HG03469 (cell line): ENCODE measurements around the gene RAB10.
"Not testable (repeated sequence)": the region's sequence is repeated elsewhere in the genome, so short reads cannot be mapped to it uniquely, and the experiment has no call there.

Source experiments
- ATAC-seq: cut with Tn5 transposase; IDR thresholded peaks from one replicate; pipeline ENCODE4 v1.9.1; 2021; ENCODE audit warnings: mild to moderate bottlenecking, moderate library complexity, moderate number of reproducible peaks; ENCODE audit not compliant: unreplicated experiment

Gene RAB10

DNA sequence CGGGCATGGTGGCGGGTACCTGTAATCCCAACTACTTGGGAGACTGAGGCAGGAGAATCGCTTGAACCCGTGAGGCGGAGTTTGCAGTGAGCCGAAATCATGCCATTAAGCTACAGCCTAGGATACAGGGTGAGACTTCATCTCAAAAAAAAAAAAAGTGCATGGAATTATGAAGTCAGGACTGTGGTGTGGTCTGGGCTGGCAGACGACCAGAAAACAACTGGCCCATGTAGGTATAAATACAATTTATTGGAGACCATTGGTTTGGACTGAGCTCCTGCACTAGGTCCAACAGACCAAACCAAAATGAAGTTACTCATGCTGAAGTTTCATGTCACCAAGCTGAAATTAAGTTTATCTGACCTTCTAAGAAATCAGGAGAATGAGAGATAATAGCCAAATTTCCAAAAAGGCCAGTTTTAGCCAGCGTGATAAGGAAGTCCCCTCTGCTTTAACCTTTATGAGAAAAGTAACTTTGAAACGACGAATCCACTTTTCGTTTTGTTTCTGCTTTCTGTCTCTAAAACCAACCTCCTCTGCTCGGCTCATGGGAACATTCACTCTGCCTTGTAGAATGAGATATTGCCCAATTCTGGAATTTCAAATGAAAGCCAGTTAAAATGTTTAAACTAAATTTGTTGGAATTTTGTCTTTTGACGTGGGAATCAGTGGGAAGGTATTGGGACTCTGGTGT, 17.7 kb upstream of the RAB10 start:
- no peak for ATAC-seq

GRCh38 chr2:26016706-26017045, 17.2 kb upstream of the RAB10 start:
- not testable (repeated sequence) for ATAC-seq

DNA sequence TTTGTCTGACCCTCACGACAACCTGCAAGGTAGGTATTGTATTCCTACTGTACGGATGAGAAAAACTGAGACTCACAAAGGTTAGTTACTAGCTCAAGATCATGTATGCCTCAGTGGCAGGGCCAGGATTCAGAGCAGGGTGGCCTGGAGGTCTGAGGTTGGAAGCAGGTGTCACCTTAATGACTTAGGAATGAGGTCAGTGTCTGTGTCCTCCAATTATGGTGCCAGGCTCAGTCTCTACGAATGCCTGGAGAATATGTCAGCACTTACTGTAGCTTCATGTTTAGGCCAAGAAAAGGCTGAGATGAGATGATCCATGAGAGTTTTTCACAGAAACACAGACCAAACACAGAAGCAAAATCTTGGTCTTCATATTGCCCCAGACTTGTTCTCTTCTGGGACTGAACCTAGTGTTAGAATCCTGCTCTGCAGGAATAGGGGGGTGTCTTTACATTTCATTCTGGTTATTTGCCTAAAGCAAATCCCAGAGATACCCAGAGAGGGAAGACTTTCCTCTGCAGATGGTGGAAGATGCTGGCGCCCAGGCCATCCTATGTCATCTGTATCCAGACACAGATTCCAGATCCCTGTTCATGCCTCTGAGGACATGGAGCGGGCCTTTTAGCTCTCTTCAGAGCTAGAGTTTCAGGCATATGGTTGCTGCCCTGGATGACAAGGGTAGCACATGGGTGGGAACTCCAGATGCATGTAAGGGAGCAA, 16.3 kb upstream of the RAB10 start:
- ATAC-seq: no peak

DNA sequence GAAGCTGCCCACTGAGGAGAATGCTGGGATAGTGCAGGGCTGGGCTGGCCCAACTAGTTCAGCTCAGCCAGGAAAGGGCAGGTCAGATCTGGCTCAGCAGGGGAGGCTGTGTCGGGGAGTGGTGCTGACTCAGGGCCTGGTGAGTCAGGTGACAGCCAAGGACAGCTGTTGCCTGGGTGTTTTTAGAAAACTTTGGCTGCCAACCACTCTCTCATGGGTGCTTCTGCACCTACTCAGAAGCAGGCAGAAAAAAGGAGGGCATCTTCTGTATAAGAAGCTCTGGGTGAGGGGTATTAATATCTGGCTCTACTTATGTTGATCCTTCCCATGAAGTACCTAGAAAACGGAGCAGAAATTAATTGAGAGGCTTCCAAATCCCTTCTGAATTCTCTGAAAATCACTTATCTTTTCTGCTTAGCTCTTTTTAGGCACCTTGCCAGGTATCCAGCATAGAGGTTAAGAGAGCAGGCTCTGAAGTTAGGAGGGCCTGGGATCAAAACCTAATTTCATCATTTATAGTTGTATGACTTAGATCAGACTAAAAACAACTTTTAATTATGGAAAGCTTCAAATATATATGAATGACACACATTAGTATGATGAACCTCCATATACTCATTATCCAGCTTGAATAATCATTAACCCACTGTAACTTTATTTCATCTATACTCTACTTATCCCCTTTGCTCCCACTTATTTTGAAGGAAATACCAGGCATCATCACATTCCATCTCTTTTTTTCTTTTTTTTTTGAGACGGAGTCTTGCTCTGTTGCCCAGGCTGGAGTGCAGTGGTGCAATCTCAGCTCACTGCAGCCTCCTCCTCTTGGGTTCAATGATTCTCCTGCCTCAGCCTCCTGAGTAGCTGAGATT, 15.5 kb upstream of the RAB10 start:
- no peak for ATAC-seq

GRCh38 chr2:26020231-26020640, 13.6 kb upstream of the RAB10 start:
- ATAC-seq: no peak

GRCh38 chr2:26024260-26024659, 9.6 kb upstream of the RAB10 start:
- ATAC-seq: no peak

GRCh38 chr2:26025509-26025908, 8.4 kb upstream of the RAB10 start:
- ATAC-seq: no peak

- not testable (repeated sequence) for ATAC-seq
Measured at GRCh38 chr2:26028083-26028482, 5.8 kb upstream of the RAB10 start.

DNA sequence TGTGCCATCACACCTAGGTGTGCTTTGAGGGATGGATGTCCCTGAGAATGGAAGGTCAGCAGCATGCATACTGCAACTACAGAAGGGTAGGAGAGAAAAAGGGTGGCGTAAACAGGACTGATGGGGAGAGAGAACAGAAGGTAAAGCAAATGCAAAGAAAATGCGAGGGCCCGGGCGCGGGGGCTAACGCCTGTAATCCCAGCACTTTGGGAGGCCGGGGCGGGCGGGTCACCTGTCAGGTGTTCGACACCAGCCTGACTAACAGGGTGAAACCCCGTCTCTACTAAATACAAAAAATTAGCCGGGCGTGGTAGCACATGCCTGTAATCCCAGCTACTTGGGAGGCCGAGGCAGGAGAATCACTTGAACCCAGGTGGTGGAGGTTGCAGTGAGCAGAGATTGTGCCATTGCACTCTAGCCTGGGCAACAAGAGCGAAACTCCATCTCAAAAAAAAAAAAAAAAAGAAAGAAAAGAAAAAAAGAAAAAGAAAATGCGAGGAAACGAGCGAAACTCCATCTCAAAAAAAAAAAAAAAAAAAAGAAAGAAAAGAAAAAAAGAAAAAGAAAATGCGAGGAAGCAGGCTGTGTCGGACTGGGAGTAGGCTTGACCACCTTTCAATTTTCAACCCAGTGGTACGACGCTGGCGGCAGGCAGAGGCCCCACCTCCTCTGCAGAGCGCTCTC, 1.2 kb upstream of the RAB10 start:
- not testable (repeated sequence) for ATAC-seq

GRCh38 chr2:26033270-26033817, 540 bp upstream of the RAB10 start:
- peak; percentile 3 for ATAC-seq

DNA sequence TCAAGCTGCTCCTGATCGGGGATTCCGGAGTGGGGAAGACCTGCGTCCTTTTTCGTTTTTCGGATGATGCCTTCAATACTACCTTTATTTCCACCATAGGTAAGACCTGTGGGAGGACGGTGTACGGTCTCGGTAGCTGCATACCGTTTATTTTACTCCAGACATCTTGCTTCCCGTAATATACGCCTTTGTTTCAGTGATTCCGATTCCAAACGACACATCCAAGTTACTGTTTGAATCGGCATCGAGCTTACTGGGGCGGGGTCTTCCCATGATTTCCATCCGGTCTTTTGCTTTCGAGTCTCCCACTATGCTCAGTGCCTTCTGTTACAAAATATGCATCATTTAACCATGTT, 731 bp downstream of the RAB10 start:
- no peak for ATAC-seq

DNA sequence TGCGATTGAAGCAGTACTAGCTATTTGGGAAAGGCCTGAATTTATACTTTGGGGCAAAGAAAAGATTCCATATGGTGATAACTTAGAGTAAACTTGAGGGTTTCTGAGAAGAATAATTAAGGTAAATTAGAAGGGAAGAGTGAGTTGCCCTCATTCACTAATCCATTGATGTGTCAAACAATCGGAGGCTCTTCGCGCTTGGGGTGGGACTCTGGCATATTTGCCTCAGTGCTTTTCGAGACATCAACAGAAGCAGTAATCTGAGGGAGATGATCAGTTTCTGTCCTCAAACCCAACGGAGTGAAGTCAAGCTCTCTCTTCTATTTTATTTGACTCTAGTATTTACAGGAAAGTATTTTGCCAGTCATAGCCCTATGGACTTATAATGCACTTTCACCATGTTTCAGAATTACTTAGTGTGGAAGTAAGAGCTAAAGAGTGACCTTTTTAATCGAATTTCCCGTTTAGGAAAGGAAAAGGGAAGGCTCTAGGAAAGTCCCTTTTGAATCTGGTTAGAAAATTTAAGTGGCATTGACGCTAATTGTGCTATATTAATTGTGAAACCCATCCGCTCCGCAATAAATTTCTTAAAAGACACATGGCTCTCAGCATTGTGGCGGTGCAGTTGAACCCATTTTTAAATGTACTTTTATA, 1.3 kb downstream of the RAB10 start:
- ATAC-seq: no peak

DNA sequence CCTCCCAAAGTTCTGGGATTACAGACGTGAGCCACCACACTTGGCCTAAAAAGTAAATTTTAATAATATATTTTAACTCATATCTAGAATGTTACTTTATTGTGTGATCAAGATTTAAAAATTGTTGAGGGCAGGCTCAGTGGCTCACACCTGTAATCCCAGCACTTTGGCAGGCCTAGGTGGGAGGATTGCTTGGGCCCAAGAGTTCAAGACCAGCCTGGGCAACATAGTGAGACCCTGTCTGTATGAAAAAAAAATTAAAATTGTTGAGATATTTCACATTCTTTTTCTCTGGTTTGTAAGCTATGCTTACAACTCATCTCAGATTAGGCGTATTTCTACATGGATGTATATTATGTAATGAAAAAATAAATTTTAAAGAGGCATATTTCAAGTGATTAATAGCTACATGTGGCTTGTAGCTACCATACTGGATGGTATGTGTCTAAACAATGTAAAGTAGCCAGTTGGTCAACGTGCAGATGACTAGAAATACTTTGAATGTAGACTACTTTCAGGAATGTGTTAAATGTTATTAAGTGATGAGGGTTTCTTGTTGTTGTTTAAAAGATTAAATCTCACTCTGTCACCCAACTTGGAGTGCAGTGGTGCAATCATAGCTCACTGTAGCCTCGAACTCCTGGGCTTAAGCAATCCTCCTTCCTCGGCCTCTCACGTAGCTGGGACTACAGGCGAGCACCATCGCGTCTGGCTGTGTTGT, 5.9 kb downstream of the RAB10 start:
- ATAC-seq: no peak

- no peak for ATAC-seq
Measured at GRCh38 chr2:26043109-26043508, 9.2 kb downstream of the RAB10 start.

DNA sequence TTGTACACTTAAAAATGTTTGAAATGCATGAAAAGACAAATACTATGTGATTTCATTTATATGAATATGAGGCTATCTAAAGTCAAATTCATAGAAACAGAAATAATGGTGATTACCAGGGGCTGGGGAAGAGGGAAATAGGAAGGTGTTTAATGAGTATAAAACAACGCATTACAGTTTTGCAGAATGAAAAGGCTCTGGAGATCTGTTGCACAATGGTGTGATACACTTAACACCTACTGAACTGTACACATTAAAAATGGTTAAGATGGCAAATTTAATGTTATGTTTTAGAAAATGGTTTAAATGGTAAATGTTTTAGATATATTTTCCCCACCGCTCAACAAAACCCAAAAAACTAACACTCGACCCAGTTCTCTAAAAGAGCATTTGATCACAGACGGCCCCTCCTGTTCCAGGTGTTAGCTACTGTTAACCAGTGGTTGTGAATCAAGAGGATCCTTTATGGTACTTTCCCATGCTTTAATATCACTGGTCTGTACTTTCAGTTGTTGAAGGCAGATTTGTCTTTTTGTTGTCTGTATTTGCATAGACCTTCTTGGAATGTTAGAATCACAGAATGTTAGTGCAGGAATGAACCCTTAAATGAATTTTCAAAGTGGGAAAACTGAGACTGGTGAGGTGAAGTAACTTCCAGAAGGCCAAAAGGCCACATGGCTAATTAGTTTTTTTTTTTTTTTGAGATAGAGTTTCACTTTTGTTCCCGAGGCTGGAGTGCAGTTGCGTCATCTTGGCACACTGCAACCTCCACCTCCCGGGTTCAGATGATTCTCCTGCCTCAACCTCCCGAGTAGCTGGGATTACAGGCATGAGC, 10.2 kb downstream of the RAB10 start:
- ATAC-seq: no peak

- ATAC-seq: no peak
Measured at GRCh38 chr2:26048791-26049190, 14.9 kb downstream of the RAB10 start.

DNA sequence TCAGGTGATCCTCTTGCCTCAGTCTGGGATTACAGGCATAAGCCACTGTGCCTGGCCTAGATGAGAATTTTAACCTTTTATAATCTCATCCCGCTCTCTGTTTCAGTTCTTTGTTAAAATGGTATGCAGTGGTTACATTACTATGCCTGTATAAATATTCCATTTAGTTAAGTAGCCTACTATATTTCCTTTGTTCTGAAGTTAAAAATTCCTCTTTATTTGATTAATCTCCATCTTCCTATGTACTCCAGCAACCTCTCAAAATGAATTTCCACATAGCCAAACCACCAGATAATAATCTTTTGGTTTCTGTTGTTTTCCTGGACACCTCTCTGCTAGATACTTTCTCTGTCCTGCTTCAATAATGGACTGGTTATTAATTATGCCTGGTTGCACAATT, 15.8 kb downstream of the RAB10 start:
- ATAC-seq: no peak

- ATAC-seq: no peak
Measured at GRCh38 chr2:26052740-26053139, 18.9 kb downstream of the RAB10 start.
